Endodermal cell (in vitro differentiated cells): ENCODE data around the gene PGLYRP1. TPM values are rescaled to one million over a fixed set of nuclear protein-coding genes. Genes with fewer than 3 reads are reported as not detected.

Experiments used
- DNase-seq: peaks from one replicate; pipeline ENCODE4 v3.0.0-alpha.2; 2017
- H3K27ac ChIP-seq: 2 replicates; pipeline ENCODE4 v1.5.1; 2013; ENCODE audit warnings: mild to moderate bottlenecking, low read depth, low read length, moderate library complexity
- H3K27me3 ChIP-seq: 2 replicates; pipeline ENCODE4 v1.6.1; 2013; ENCODE audit warnings: mild to moderate bottlenecking, low read length, moderate library complexity; ENCODE audit not compliant: insufficient read depth, control insufficient read depth, poor library complexity, severe bottlenecking
- H3K36me3 ChIP-seq: 2 replicates; pipeline ENCODE4 v1.7.0; 2013; ENCODE audit warnings: mild to moderate bottlenecking, low read length, moderate library complexity; ENCODE audit not compliant: control insufficient read depth, insufficient read depth
- H3K4me1 ChIP-seq: one replicate; pipeline ENCODE4 v1.7.0; 2013; ENCODE audit warnings: low read length; ENCODE audit not compliant: control insufficient read depth, insufficient read depth
- H3K4me3 ChIP-seq: 2 replicates; pipeline ENCODE4 v1.5.1; 2013; ENCODE audit warnings: mild to moderate bottlenecking, low read length, moderate library complexity
- H3K9ac ChIP-seq: 2 replicates; pipeline ENCODE4 v1.6.1; 2013; ENCODE audit warnings: mild to moderate bottlenecking, low read length, moderate library complexity; ENCODE audit not compliant: poor library complexity, severe bottlenecking; ENCODE audit errors: extremely low read depth
- H3K9me3 ChIP-seq: 2 replicates; pipeline ENCODE4 v1.6.1; 2013; ENCODE audit warnings: mild to moderate bottlenecking, low read length, moderate library complexity; ENCODE audit not compliant: control insufficient read depth
- H3K27ac Mint-ChIP-seq: 2 replicates; pipeline ENCODE4 v1.8.0; 2020; ENCODE audit warnings: mixed read lengths
- H3K27me3 Mint-ChIP-seq: 2 replicates; pipeline ENCODE4 v1.8.0; 2021; ENCODE audit warnings: mild to moderate bottlenecking, mixed read lengths; ENCODE audit not compliant: insufficient read depth
- H3K36me3 Mint-ChIP-seq: 2 replicates; pipeline ENCODE4 v1.8.0; 2020; ENCODE audit warnings: low read depth, mixed read lengths
- H3K4me1 Mint-ChIP-seq: 2 replicates; pipeline ENCODE4 v1.8.0; 2020; ENCODE audit warnings: mixed read lengths
- H3K4me3 Mint-ChIP-seq: 2 replicates; pipeline ENCODE4 v1.8.0; 2020; ENCODE audit warnings: mild to moderate bottlenecking, moderate library complexity, mixed read lengths
- H3K9me3 Mint-ChIP-seq: 2 replicates; pipeline ENCODE4 v1.8.0; 2020; ENCODE audit warnings: mild to moderate bottlenecking, mixed read lengths
- WGBS, 2 experiments: methylation state at CpG; one replicate each; pipeline versions ENCODE4 v1.1.5 to v1.1.7; 2013; ENCODE audit warnings: missing lambda C conversion rate in 2 of 2, mixed read lengths in 1 of 2; ENCODE audit not compliant: insufficient coverage in 1 of 2, insufficient read length in 1 of 2; 5-methylcytosine and 5-hydroxymethylcytosine counted together
- total RNA-seq, 2 donors: library from RNA; stranded (reverse); fragmentation: NEBNext Ultra II Directional in 1 of 2; extraction: Animal tissue kit (Norgen Biotek cat#: 25700) in 1 of 2; gene quantifications; 2 replicates in 1 of 2; 3 replicates in 1 of 2; pipeline ENCODE4 v1.2.1, GENCODE V29; 2021
- TF ChIP-seq, protein P1 (sequence below): fragments of 200-600 bp; sonication (generic); conservative IDR thresholded peaks from 2 replicates; pipeline ENCODE4 v1.5.0; 2021; ENCODE audit warnings: antibody characterized with exemption, mild to moderate bottlenecking

The PGLYRP1 gene
- total RNA-seq, 2 donors from 2014 or later: not detected

DNA sequence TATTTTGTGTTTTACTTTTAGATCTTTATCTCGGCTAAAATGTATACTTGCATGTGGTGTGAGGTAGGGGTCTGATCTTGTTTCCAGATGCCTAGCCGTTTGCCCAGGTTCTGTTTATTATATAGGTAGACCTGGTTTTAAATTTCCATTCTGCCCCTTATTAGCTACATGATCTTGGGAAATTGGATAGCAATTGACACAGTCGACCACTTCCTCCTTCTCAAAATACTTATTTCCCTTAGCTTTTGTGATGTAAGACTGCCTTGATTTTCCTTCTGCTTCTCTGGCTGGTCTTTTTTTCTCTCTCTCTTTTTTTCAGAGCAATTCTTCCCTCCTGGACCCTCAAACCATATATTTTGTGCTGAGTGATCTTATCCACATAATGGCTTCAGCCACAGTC, 3.0 kb upstream of the PGLYRP1 start:
- Histone ChIP-seq H3K9ac (no peak overlapping the region), H3K27me3 (no peaks in the 10 kb centered on the region), H3K36me3 (no peaks in the 10 kb centered on the region), H3K4me3 (no peak overlapping the region), H3K4me1 (no peaks in the 10 kb centered on the region), H3K27ac (no peak overlapping the region), H3K9me3 (peaks cover 11% of the 10 kb centered on the region)
- H3K9me3 Mint-ChIP-seq: peaks cover 8% of the 10 kb centered on the region
- H3K27ac Mint-ChIP-seq: no peak overlapping the region
- peaks cover 13% of the 10 kb centered on the region for H3K36me3 Mint-ChIP-seq
- DNase-seq: no peak
- peaks cover 19% of the 10 kb centered on the region for H3K27me3 Mint-ChIP-seq
- WGBS, 2 experiments: 78 to 92% methylated on average over 1 to 3 of the region's 3 CpGs
- H3K4me1 Mint-ChIP-seq: peaks cover 4% of the 10 kb centered on the region
- H3K4me3 Mint-ChIP-seq: no peak overlapping the region
- TF ChIP-seq, protein P1, sequence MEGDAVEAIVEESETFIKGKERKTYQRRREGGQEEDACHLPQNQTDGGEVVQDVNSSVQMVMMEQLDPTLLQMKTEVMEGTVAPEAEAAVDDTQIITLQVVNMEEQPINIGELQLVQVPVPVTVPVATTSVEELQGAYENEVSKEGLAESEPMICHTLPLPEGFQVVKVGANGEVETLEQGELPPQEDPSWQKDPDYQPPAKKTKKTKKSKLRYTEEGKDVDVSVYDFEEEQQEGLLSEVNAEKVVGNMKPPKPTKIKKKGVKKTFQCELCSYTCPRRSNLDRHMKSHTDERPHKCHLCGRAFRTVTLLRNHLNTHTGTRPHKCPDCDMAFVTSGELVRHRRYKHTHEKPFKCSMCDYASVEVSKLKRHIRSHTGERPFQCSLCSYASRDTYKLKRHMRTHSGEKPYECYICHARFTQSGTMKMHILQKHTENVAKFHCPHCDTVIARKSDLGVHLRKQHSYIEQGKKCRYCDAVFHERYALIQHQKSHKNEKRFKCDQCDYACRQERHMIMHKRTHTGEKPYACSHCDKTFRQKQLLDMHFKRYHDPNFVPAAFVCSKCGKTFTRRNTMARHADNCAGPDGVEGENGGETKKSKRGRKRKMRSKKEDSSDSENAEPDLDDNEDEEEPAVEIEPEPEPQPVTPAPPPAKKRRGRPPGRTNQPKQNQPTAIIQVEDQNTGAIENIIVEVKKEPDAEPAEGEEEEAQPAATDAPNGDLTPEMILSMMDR: no peak

DNA sequence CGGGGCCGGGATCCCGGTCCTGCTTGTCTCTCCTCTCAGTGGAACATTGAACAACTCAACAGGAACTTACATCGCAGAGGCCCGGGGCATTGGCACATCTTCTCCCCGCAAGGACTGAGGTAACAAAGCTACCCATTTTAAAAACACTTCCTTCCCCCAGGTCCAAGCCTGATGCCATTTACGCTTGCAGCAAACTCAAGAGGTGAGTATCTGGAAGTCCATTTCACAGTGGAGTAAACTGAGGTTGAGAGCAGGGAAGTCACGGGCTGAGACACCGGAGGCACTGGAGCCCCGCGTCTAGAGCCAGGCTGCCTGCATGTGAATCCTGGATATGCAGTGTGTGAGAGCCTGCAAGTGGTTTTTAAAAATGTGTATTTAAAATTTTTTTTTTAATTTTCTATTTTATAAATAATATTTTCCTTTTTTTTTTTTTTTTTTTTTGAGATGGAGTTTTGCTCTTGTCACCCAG, 492 bp upstream of the PGLYRP1 start:
- Histone ChIP-seq H3K9ac (no peak overlapping the region), H3K27ac (no peak overlapping the region), H3K36me3 (no peaks in the 10 kb centered on the region), H3K4me3 (no peak overlapping the region), H3K9me3 (peaks cover 11% of the 10 kb centered on the region), H3K4me1 (no peaks in the 10 kb centered on the region), H3K27me3 (no peaks in the 10 kb centered on the region)
- DNase-seq: no peak
- H3K36me3 Mint-ChIP-seq: peaks cover 11% of the 10 kb centered on the region
- H3K27me3 Mint-ChIP-seq: peaks cover 6% of the 10 kb centered on the region
- no peak overlapping the region for H3K4me3 Mint-ChIP-seq
- peaks cover 8% of the 10 kb centered on the region for H3K9me3 Mint-ChIP-seq
- TF ChIP-seq, protein P1: no peak
- WGBS, 2 experiments: 80 to 93% methylated on average over 1 to 11 of the region's 11 CpGs
- no peaks in the 10 kb centered on the region for H3K4me1 Mint-ChIP-seq
- no peak overlapping the region for H3K27ac Mint-ChIP-seq

DNA sequence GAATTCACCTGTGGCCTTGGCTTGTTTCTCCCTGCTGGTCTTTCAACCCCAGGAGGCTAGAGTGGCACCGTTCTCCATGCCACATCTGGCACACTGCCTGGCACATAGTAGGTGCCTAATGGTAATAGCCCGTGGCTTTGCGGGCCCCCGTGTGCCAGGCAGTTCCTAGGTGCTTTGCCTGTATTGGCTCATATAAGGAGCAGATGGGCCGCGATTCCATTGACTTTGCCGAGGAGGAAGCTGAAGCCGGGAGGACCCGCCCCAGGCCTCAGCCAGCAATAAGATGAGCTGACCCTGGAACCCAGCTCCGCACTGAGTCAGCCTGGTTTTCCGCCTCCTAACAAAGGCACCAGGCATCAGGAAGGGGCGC, 807 bp downstream of the PGLYRP1 start:
- Mint-ChIP-seq H3K4me1 (peaks cover under 1% of the 10 kb centered on the region), H3K27me3 (peaks cover 6% of the 10 kb centered on the region), H3K9me3 (peaks cover 8% of the 10 kb centered on the region), H3K36me3 (peaks cover 12% of the 10 kb centered on the region), H3K4me3 (no peak overlapping the region), H3K27ac (no peak overlapping the region)
- no peak overlapping the region for H3K27ac ChIP-seq
- H3K36me3 ChIP-seq: no peaks in the 10 kb centered on the region
- H3K9me3 ChIP-seq: peaks cover 11% of the 10 kb centered on the region
- DNase-seq: no peak
- 87 to 92% methylated on average over 9 to 12 of the region's 12 CpGs for WGBS, 2 experiments
- TF ChIP-seq, protein P1: no peak
- H3K9ac ChIP-seq: no peak overlapping the region
- no peaks in the 10 kb centered on the region for H3K27me3 ChIP-seq
- H3K4me1 ChIP-seq: no peaks in the 10 kb centered on the region
- no peak overlapping the region for H3K4me3 ChIP-seq
